Activated CD8-positive, alpha-beta T cell treated with anti-CD3 and anti-CD28 coated beads for 36 hours (primary cell): ENCODE results near the gene MVB12B. TPM values are rescaled to one million over a fixed set of nuclear protein-coding genes. Genes with fewer than 3 reads are reported as not detected.

Experiments used
- ATAC-seq: fragments of 200-7000 bp; cut with Tn5 transposase; one replicate; pipeline ENCODE4 v1.10.0; 2021; ENCODE audit warnings: mild to moderate bottlenecking, moderate library complexity
- CTCF ChIA-PET: fragments of 350-600 bp; sonication (Branson Sonifier 250); formaldehyde crosslinking; loops from one replicate; lab custom pipeline; 2021; ENCODE audit warnings: antibody characterized with exemption; lab: Charles Lee
- POLR2A ChIA-PET: fragments of 350-600 bp; sonication (Branson Sonifier 250); formaldehyde crosslinking; loops from one replicate; lab custom pipeline; 2021; ENCODE audit warnings: antibody characterized with exemption; lab: Charles Lee
- DNase-seq: peaks from one replicate; pipeline ENCODE4 v3.0.0-alpha.2; 2020
- H3K27ac Mint-ChIP-seq: one replicate; pipeline ENCODE4 v1.8.0; 2021; ENCODE audit warnings: mild to moderate bottlenecking, mixed read lengths
- H3K27me3 Mint-ChIP-seq: one replicate; pipeline ENCODE4 v1.8.0; 2021; ENCODE audit warnings: mixed read lengths
- H3K36me3 Mint-ChIP-seq: one replicate; pipeline ENCODE4 v1.8.0; 2021; ENCODE audit warnings: low read depth, mixed read lengths
- H3K4me1 Mint-ChIP-seq: one replicate; pipeline ENCODE4 v1.8.0; 2021; ENCODE audit warnings: low read depth, mixed read lengths
- H3K4me3 Mint-ChIP-seq: one replicate; pipeline ENCODE4 v1.8.0; 2021; ENCODE audit warnings: mild to moderate bottlenecking, moderate library complexity, mixed read lengths
- H3K9me3 Mint-ChIP-seq: one replicate; pipeline ENCODE4 v1.8.0; 2021; ENCODE audit warnings: mixed read lengths
- CTCF ChIP-seq: fragments of 200-600 bp; IDR thresholded peaks from one replicate; pipeline ENCODE4 v1.8.0; 2022; ENCODE audit warnings: antibody characterized with exemption, mild to moderate bottlenecking
- intact Hi-C: fragments of 100-400 bp; cut with micrococcal nuclease; formaldehyde crosslinking; loops from one replicate; pipeline ENCODE4 v1.10.0; 2022
- total RNA-seq, 2 experiments: library from RNA; stranded (reverse); gene quantifications; one replicate each; pipeline ENCODE4 v1.2.3, GENCODE V29; 2021

The MVB12B gene
- total RNA-seq, 2 experiments from 2014 or later: 6.4 to 6.6 TPM

- no peak for DNase-seq
- CTCF ChIA-PET: interaction anchor here (0.8 to 1.9 kb wide), 4 partner anchors 28 to 260 kb away, joined by 3 to 5 read pairs (median 4); partner anchors contain the start of gene MVB12B
- Mint-ChIP-seq H3K27ac (no peak overlapping the region), H3K4me3 (no peak overlapping the region), H3K4me1 (peaks cover 1% of the 10 kb centered on the region), H3K36me3 (no peaks in the 10 kb centered on the region), H3K27me3 (peaks cover 3% of the 10 kb centered on the region), H3K9me3 (no peaks in the 10 kb centered on the region)
- POLR2A ChIA-PET: no interaction called here
- no peak for ATAC-seq
- intact Hi-C loops: no loop called here
- TF ChIP-seq CTCF: no peak
Measured at GRCh38 chr9:126298063-126298801, 28.4 kb upstream of the MVB12B start.

DNA sequence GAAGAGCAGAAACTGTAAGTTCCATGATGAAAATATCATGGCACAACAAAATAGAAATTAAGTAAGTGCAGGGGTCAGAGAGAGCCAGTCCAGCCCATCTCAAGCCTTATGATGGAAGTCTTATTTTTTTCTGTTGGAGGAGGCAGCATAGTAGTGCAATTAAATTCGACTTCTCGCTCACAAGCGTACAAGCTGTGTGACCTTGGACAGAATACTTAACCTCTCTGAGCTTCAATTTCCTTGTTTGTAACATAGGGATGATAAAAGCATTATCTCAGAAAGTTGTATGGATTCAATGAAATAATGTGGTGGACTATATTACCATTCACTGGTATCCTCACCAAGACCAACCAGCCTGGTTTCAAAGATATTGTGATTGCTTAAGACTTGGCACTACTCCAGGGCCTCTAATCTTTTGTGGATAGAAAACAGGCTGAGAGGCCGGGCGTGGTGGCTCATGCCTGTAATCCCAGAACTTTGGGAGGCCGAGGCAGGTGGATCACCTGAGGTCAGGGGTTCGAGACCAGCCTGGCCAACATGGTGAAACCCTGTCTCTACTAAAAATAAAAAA, 26.8 kb upstream of the MVB12B start:
- Mint-ChIP-seq H3K27me3 (peaks cover 3% of the 10 kb centered on the region), H3K36me3 (no peaks in the 10 kb centered on the region), H3K4me3 (no peak overlapping the region), H3K4me1 (peaks cover 1% of the 10 kb centered on the region), H3K27ac (no peak overlapping the region), H3K9me3 (no peaks in the 10 kb centered on the region)
- no peak for DNase-seq
- TF ChIP-seq CTCF: no peak
- CTCF ChIA-PET: interaction anchor here (0.7 to 1.4 kb wide), 3 partner anchors 40 to 191 kb away, joined by 3 to 12 read pairs (median 5); no protein-coding TSS in a partner anchor
- ATAC-seq: no peak
- intact Hi-C loops: loop anchor here (5.0 kb wide), 1 partner anchor 198 kb away; no protein-coding TSS in a partner anchor
- POLR2A ChIA-PET: no interaction called here

DNA sequence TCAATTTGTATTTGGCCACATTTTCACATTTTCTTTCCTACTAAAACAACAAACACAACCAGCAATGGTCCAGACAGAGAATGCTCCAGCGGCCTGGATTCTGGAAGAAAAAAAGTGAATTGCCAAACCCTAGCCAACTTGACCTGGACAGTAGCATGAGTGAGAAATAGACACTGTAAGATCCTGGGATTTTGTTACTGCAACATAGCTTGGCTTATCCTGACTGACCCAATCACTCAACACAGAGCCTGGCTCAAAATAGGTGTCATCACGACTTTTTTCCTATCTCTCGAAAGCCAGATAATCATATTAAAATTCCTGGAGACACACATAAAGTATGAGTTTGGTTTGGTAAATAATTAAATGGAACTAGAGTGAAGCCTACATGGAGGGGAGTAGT, 25.4 kb upstream of the MVB12B start:
- Mint-ChIP-seq H3K9me3 (no peaks in the 10 kb centered on the region), H3K27me3 (peaks cover 1% of the 10 kb centered on the region), H3K4me3 (no peak overlapping the region), H3K27ac (no peak overlapping the region), H3K4me1 (peaks cover 1% of the 10 kb centered on the region), H3K36me3 (no peaks in the 10 kb centered on the region)
- ChIA-PET CTCF (interaction anchor here (0.6 to 5.0 kb wide), 8 partner anchors 8 to 894 kb away, joined by 3 to 61 read pairs (median 4); no protein-coding TSS in a partner anchor), POLR2A (interaction anchor here (0.7 kb wide), 1 partner anchor 499 kb away, joined by 3 read pairs; no protein-coding TSS in a partner anchor)
- TF ChIP-seq CTCF: no peak
- DNase-seq: no peak
- intact Hi-C loops: loop anchor here (5.0 kb wide), 1 partner anchor 196 kb away; no protein-coding TSS in a partner anchor
- no peak for ATAC-seq

DNA sequence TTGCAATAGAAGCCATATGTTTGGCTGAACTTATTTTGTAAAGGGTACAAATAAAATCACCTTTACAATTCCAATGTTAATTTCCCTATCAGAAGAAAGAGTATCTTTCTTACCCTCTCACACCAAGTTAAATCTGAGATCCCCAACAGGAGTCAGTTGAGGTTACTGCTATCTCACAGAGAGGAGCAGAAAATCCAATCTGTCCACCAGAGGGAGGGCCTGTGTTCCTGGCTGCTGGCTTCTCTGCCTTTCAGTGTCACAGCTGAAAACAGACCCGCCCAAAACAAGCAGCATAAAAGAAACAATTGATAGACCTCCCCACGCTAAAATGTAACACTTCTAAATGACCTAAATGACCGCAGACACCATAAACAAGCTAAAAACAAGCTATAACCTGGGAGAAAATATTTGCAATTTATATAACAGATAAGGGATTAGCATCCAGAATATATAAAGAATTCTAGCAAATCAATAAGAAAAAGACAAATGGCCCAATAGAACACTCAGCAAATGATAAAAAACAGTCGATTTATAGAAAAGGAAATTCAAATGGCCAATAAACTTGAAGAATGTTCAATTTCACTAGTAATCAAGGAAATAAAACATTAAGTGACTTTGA, 24.5 kb upstream of the MVB12B start:
- H3K36me3 Mint-ChIP-seq: no peaks in the 10 kb centered on the region
- CTCF ChIA-PET: interaction anchor here (0.7 to 5.0 kb wide), 12 partner anchors 9 to 895 kb away, joined by 3 to 61 read pairs (median 3); no protein-coding TSS in a partner anchor
- H3K4me1 Mint-ChIP-seq: peaks cover 1% of the 10 kb centered on the region
- ATAC-seq (peak; percentile 67), DNase-seq (peak; percentile 71)
- TF ChIP-seq CTCF: peak; percentile 52
- H3K9me3 Mint-ChIP-seq: no peaks in the 10 kb centered on the region
- H3K27me3 Mint-ChIP-seq: peaks cover 1% of the 10 kb centered on the region
- no peak overlapping the region for H3K4me3 Mint-ChIP-seq
- no peak overlapping the region for H3K27ac Mint-ChIP-seq
- POLR2A ChIA-PET: interaction anchor here (0.7 kb wide), 1 partner anchor 499 kb away, joined by 3 read pairs; no protein-coding TSS in a partner anchor
- intact Hi-C loops: loop anchor here (5.0 kb wide), 1 partner anchor 195 kb away; no protein-coding TSS in a partner anchor
